ENCODE measurements around the gene COG8.

DNA sequence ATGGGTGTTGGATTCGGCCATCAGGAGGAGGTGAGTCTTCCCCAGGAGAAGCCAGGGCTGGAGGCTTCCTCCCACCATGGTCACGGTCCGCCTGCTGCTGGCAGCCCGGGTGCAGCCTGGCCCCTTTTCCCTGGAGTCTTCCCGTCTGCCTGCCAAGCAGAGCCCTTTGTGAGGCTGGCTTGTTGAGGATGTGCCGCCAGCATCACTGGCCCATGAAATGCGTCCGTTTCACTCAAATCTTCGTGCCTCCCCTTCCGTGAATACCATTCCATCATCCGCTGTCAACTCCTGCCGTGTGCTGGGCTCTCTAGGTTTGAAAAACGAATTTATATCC is 18.7 kb downstream of the COG8 start:
- TF ChIP-seq CREB1 (CRISPR knock-in tag; IDR thresholded peaks at IDR 0.05; ENCODE audit: low read depth) (no peak), EZH2 (IDR thresholded peaks at IDR 0.05; ENCODE audit: low read depth, unreplicated experiment) (no peak), EZH2phosphoT487 (IDR thresholded peaks at IDR 0.05; ENCODE audit: unreplicated experiment) (no peak), POLR2AphosphoS5 (IDR thresholded peaks at IDR 0.05; ENCODE audit: low read depth) (no peak), JUNB (IDR thresholded peaks at IDR 0.05; ENCODE audit: unreplicated experiment) (no peak), ZNF331 (CRISPR knock-in tag; IDR thresholded peaks at IDR 0.05; ENCODE audit: low read depth) (no peak), ZNF114 (CRISPR knock-in tag; IDR thresholded peaks at IDR 0.05) (no peak)
- TF ChIP-seq, protein P1, sequence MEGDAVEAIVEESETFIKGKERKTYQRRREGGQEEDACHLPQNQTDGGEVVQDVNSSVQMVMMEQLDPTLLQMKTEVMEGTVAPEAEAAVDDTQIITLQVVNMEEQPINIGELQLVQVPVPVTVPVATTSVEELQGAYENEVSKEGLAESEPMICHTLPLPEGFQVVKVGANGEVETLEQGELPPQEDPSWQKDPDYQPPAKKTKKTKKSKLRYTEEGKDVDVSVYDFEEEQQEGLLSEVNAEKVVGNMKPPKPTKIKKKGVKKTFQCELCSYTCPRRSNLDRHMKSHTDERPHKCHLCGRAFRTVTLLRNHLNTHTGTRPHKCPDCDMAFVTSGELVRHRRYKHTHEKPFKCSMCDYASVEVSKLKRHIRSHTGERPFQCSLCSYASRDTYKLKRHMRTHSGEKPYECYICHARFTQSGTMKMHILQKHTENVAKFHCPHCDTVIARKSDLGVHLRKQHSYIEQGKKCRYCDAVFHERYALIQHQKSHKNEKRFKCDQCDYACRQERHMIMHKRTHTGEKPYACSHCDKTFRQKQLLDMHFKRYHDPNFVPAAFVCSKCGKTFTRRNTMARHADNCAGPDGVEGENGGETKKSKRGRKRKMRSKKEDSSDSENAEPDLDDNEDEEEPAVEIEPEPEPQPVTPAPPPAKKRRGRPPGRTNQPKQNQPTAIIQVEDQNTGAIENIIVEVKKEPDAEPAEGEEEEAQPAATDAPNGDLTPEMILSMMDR (conservative IDR thresholded peaks at IDR 0.05; ENCODE audit: low read depth in 2 of 2) = no peak
- TF ChIP-seq, protein P2, sequence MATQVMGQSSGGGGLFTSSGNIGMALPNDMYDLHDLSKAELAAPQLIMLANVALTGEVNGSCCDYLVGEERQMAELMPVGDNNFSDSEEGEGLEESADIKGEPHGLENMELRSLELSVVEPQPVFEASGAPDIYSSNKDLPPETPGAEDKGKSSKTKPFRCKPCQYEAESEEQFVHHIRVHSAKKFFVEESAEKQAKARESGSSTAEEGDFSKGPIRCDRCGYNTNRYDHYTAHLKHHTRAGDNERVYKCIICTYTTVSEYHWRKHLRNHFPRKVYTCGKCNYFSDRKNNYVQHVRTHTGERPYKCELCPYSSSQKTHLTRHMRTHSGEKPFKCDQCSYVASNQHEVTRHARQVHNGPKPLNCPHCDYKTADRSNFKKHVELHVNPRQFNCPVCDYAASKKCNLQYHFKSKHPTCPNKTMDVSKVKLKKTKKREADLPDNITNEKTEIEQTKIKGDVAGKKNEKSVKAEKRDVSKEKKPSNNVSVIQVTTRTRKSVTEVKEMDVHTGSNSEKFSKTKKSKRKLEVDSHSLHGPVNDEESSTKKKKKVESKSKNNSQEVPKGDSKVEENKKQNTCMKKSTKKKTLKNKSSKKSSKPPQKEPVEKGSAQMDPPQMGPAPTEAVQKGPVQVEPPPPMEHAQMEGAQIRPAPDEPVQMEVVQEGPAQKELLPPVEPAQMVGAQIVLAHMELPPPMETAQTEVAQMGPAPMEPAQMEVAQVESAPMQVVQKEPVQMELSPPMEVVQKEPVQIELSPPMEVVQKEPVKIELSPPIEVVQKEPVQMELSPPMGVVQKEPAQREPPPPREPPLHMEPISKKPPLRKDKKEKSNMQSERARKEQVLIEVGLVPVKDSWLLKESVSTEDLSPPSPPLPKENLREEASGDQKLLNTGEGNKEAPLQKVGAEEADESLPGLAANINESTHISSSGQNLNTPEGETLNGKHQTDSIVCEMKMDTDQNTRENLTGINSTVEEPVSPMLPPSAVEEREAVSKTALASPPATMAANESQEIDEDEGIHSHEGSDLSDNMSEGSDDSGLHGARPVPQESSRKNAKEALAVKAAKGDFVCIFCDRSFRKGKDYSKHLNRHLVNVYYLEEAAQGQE (IDR thresholded peaks at IDR 0.05; ENCODE audit: unreplicated experiment) = no peak
- TF ChIP-seq, protein P3, sequence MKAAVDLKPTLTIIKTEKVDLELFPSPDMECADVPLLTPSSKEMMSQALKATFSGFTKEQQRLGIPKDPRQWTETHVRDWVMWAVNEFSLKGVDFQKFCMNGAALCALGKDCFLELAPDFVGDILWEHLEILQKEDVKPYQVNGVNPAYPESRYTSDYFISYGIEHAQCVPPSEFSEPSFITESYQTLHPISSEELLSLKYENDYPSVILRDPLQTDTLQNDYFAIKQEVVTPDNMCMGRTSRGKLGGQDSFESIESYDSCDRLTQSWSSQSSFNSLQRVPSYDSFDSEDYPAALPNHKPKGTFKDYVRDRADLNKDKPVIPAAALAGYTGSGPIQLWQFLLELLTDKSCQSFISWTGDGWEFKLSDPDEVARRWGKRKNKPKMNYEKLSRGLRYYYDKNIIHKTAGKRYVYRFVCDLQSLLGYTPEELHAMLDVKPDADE (IDR thresholded peaks at IDR 0.05) = no peak

Measured in GM23338 (cell line).